ENCODE results near the gene RHOBTB1.
"Not testable (repeated sequence)": the region's sequence is repeated elsewhere in the genome, so short reads cannot be mapped to it uniquely, and the experiment has no call there.

Gene RHOBTB1

DNA sequence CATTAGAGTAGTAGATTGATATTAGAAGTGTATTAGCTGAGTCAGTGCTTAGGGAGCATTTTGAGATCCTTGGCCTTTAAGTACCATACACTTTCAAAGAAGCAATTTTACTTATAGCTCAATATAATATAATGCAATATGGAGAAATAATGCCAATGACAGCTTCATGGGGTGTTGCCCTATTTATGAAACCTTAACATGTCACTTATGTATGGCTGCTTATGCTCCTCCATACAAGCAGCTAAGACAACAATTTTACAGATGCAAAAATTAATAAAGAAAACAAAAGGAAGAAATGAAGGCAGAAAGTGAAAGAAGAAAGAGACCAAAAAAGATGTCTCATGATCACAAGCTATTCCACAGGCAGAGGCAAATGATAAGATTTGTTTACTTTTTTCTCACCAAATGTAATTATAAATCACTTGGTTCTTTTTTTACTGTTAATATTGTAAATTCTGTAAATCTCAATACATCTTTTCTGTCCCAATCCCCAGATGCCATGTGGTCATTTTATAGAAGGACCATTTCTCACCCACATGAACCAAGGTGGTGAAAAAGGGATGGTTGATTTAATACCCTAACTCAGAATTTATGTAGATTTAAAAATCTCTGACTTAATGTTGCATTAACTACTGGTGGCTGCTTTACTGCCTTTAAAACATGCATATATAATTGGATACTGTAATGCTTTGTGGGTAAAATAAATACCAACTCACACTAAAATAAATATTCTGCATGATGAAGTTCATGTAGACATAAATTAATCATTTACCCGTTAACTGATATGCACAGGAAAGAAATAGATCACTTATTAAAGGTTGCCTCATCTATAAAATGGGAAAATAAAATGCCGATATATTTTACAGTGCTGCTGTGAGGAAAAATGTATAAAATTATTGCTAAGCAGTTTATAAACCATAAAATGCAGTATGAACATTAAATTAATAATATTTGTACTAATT, 33.5 kb upstream of the RHOBTB1 start:
- FAIRE-seq (no peak), DNase-seq (ENCODE audit: insufficient read length) (no peak)
- TF ChIP-seq POLR2AphosphoS5 (IDR thresholded peaks at IDR 0.05; ENCODE audit: low read depth, low read length), result no peak
- no peak for TF ChIP-seq POLR2A (IDR thresholded peaks at IDR 0.05; ENCODE audit: low read depth, low read length)
- TF ChIP-seq TAF1 (IDR thresholded peaks at IDR 0.05; ENCODE audit: borderline replicate concordance, low read depth, low read length), result no peak

- FAIRE-seq (no peak), DNase-seq (ENCODE audit: insufficient read length) (no peak)
- TF ChIP-seq POLR2AphosphoS5 (IDR thresholded peaks at IDR 0.05; ENCODE audit: low read depth, low read length) (no peak), TAF1 (IDR thresholded peaks at IDR 0.05; ENCODE audit: borderline replicate concordance, low read depth, low read length) (no peak), POLR2A (IDR thresholded peaks at IDR 0.05; ENCODE audit: low read depth, low read length) (no peak)
These were observed 32.7 kb upstream of the RHOBTB1 start for GRCh38 chr10:60976687-60977086.

DNA sequence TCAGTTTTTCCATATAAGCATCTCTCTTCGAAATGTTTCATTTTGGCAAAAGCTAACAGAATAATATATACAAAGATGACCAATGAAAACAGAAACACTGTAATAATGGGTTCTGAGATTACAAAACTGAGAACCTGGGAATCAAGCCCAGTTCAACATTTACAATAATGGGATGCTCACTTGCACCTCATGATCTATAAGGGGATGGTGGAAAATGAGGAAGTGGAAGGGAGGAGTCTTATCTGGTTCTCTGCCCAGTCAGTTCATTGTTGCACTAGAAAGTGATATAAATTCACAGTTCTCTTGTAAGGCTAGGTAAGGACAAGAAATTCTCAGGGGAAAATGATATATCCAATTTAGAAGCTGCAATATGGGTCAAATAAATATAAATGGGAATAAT, 31.7 kb upstream of the RHOBTB1 start:
- TF ChIP-seq POLR2AphosphoS5 (IDR thresholded peaks at IDR 0.05; ENCODE audit: low read depth, low read length) (no peak), TAF1 (IDR thresholded peaks at IDR 0.05; ENCODE audit: borderline replicate concordance, low read depth, low read length) (no peak), POLR2A (IDR thresholded peaks at IDR 0.05; ENCODE audit: low read depth, low read length) (no peak)
- DNase-seq (ENCODE audit: insufficient read length), result no peak
- FAIRE-seq, result no peak

DNA sequence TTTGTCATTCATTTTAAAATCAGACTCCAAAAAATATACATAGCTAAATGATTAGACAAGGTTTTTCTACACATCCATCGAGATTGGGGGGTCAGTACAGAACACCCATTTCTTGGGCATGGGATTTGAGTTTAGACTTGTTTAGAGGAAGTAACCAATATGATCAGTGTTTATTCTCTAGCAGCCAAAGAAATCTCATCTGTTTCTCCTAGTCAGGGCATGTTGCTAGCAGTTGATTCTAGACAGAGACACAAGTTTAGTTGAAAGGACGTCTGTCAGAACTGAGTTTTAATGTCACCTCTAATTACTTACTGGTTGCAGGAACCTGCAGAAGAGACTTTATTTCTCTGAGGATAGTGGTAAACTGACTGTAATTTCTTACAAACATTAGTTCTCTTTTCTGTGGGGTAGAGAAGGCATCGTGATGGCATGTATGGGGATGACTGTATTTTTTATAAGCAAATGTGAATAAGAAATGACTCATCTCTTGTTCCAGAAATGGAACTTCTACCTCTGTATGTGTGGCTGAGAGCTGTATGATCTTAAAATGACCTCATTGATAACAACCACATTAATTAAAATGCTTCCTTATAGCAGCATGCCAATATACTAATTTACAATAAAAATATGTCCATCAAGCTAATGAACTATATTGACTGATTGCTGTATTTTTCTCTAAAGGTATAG, 30.6 kb upstream of the RHOBTB1 start:
- TF ChIP-seq TAF1 (IDR thresholded peaks at IDR 0.05; ENCODE audit: borderline replicate concordance, low read depth, low read length) (no peak), POLR2A (IDR thresholded peaks at IDR 0.05; ENCODE audit: low read depth, low read length) (no peak), POLR2AphosphoS5 (IDR thresholded peaks at IDR 0.05; ENCODE audit: low read depth, low read length) (no peak)
- no peak for DNase-seq (ENCODE audit: insufficient read length)
- FAIRE-seq, result no peak

- TF ChIP-seq TAF1 (IDR thresholded peaks at IDR 0.05; ENCODE audit: borderline replicate concordance, low read depth, low read length), result no peak
- no peak for TF ChIP-seq POLR2A (IDR thresholded peaks at IDR 0.05; ENCODE audit: low read depth, low read length)
- no peak for TF ChIP-seq POLR2AphosphoS5 (IDR thresholded peaks at IDR 0.05; ENCODE audit: low read depth, low read length)
- FAIRE-seq, result no peak
These were observed 29.1 kb upstream of the RHOBTB1 start for GRCh38 chr10:60973086-60973485.

DNA sequence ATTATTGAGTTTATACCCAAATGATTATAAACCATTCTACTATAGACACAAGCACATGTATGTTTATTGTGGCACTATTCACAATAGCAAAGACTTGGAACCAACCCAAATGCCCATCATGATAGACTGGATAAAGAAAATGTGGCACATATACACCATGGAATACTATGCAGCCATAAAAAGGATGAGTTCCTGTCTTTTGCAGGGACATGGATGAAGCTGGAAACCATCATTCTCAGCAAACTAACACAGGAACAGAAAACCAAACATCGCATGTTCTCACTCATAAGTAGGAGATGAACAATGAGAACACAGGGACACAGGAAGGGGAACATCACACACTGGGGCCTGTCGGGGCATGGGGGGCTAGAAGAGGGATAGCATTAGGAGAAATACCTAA, 28.2 kb upstream of the RHOBTB1 start:
- FAIRE-seq, result not testable (repeated sequence)

More at GRCh38 chr10:60973086-60973485, 29.1 kb upstream of the RHOBTB1 start:
- no peak for DNase-seq (ENCODE audit: insufficient read length)

GRCh38 chr10:60970526-60970925, 26.5 kb upstream of the RHOBTB1 start:
- FAIRE-seq (no peak), DNase-seq (ENCODE audit: insufficient read length) (no peak)
- TF ChIP-seq TAF1 (IDR thresholded peaks at IDR 0.05; ENCODE audit: borderline replicate concordance, low read depth, low read length) (no peak), POLR2AphosphoS5 (IDR thresholded peaks at IDR 0.05; ENCODE audit: low read depth, low read length) (no peak), POLR2A (IDR thresholded peaks at IDR 0.05; ENCODE audit: low read depth, low read length) (no peak)

More for the DNA sequence above, 28.2 kb upstream of the RHOBTB1 start:
- DNase-seq (ENCODE audit: insufficient read length), result not testable (repeated sequence)

GRCh38 chr10:60968504-60968903, 24.5 kb upstream of the RHOBTB1 start:
- DNase-seq (ENCODE audit: insufficient read length) (no peak), FAIRE-seq (no peak)
- TF ChIP-seq POLR2AphosphoS5 (IDR thresholded peaks at IDR 0.05; ENCODE audit: low read depth, low read length) (no peak), POLR2A (IDR thresholded peaks at IDR 0.05; ENCODE audit: low read depth, low read length) (no peak), TAF1 (IDR thresholded peaks at IDR 0.05; ENCODE audit: borderline replicate concordance, low read depth, low read length) (no peak)

DNA sequence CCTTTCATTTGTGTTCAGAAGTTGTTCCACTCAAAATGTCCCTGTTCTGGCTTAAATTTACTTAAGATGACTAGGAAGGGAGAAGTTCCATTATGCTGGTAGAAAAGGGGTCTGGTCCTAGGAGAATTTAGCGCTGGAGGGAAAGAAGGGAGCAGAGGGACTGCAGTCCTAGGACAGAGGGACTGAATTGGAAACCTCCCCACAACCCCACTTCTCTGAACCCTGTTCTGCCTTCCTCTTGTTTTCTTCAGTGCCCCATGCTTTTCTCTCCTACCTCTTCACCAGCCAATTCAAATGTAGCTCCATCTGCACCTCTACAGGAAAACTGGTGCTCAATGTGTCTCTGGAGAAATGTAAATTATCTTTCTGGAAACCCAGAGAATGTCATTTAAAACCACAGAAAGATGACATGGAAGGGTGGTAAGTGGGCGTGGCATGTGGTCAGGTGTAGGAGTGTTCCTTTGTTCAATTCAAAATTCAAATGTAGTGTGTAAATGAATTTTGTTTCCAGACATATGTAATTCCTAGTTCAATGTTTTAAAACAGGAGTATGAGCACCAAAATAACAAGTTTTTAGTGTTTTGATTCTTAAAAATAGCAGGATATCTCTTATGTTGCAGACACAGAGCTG, 24.0 kb upstream of the RHOBTB1 start:
- DNase-seq (ENCODE audit: insufficient read length) (no peak), FAIRE-seq (no peak)
- no peak for TF ChIP-seq POLR2A (IDR thresholded peaks at IDR 0.05; ENCODE audit: low read depth, low read length)
- no peak for TF ChIP-seq TAF1 (IDR thresholded peaks at IDR 0.05; ENCODE audit: borderline replicate concordance, low read depth, low read length)
- no peak for TF ChIP-seq POLR2AphosphoS5 (IDR thresholded peaks at IDR 0.05; ENCODE audit: low read depth, low read length)

GRCh38 chr10:60967260-60967659, 23.3 kb upstream of the RHOBTB1 start:
- FAIRE-seq (no peak), DNase-seq (ENCODE audit: insufficient read length) (no peak)
- TF ChIP-seq TAF1 (IDR thresholded peaks at IDR 0.05; ENCODE audit: borderline replicate concordance, low read depth, low read length), result no peak
- no peak for TF ChIP-seq POLR2AphosphoS5 (IDR thresholded peaks at IDR 0.05; ENCODE audit: low read depth, low read length)
- no peak for TF ChIP-seq POLR2A (IDR thresholded peaks at IDR 0.05; ENCODE audit: low read depth, low read length)

DNA sequence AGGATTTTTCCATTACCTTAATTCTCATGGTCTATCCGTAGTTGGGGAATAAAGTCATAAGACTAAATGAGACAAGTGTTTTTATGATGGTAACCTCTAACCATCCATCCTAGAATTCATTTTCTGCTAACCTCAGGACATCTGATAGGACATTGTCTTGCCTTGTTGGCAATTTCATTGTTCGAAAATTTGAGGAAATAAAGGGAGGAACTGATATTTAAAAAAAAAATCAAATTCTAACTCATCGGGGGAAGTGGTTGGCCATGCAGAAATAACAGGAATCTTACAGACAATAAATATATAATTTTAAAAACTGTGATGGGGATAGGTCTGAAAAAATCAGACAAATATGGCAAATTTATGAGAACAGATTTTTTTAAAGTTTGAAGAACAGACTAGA, 21.7 kb upstream of the RHOBTB1 start:
- no peak for FAIRE-seq

More for the DNA sequence above, 21.7 kb upstream of the RHOBTB1 start:
- no peak for DNase-seq (ENCODE audit: insufficient read length)
- TF ChIP-seq POLR2A (IDR thresholded peaks at IDR 0.05; ENCODE audit: low read depth, low read length) (no peak), TAF1 (IDR thresholded peaks at IDR 0.05; ENCODE audit: borderline replicate concordance, low read depth, low read length) (no peak)

All from GM12892 (cell line).